HCT116 (cell line): Measurements from ENCODE around the gene CHCT1.

Experiments used
- EZH2 ChIP-seq: fragments of 200-600 bp; sonication (generic); IDR thresholded peaks from 2 replicates; pipeline ENCODE4 v1.6.1; 2017; ENCODE audit warnings: antibody characterized with exemption, mixed run types
- POLR2A ChIP-seq: IDR thresholded peaks from 2 replicates; pipeline ENCODE4 v1.7.0; 2011; ENCODE audit warnings: borderline replicate concordance; ENCODE audit not compliant: insufficient read depth, insufficient read length; ENCODE audit errors: extremely low read depth
- RAD21 ChIP-seq: IDR thresholded peaks from 2 replicates; pipeline ENCODE4 v1.6.1; 2012; ENCODE audit warnings: low read depth, mild to moderate bottlenecking
- SIN3A ChIP-seq: IDR thresholded peaks from 2 replicates; pipeline ENCODE4 v1.6.1; 2012; ENCODE audit warnings: low read depth
- TF ChIP-seq, protein P1 (sequence below), 3 experiments: fragments of 200-600 bp in 1 of 3; sonication (generic) in 1 of 3; IDR thresholded peaks in 2 of 3; conservative IDR thresholded peaks in 1 of 3; 2 replicates each; pipeline ENCODE4 v1.5.1; 2012 to 2017; ENCODE audit warnings: low read depth in 2 of 3, low read length in 2 of 3, antibody characterized with exemption in 1 of 3, borderline replicate concordance in 1 of 3, control low read depth in 1 of 3, mild to moderate bottlenecking in 1 of 3, mixed read lengths in 1 of 3, mixed run types in 1 of 3, moderate library complexity in 1 of 3; ENCODE audit not compliant: insufficient read depth in 1 of 3
- TF ChIP-seq, protein P2 (sequence below): IDR thresholded peaks from 2 replicates; pipeline ENCODE4 v1.6.1; 2012

DNA sequence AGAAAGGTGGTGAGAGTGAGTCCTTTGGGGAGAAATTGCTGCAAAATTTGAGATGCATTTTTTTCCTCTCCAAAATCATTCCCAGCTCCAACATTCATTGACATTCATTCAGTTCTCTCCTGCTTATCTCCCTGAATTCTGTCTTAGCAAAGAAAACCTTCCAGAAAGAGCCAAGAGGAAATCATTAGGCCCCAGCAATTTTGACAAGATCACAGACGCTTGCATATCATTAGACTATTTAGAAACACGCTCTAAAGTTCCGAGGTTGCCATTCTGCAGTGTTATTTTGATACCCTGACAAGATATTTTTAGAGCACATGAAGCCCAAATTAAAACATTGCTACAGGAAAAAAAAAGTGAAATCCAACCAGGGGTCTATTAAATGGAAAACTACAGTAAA, 9.6 kb upstream of the CHCT1 start:
- TF ChIP-seq POLR2A (no peak), EZH2 (no peak), RAD21 (no peak), SIN3A (no peak)
- TF ChIP-seq, protein P1, sequence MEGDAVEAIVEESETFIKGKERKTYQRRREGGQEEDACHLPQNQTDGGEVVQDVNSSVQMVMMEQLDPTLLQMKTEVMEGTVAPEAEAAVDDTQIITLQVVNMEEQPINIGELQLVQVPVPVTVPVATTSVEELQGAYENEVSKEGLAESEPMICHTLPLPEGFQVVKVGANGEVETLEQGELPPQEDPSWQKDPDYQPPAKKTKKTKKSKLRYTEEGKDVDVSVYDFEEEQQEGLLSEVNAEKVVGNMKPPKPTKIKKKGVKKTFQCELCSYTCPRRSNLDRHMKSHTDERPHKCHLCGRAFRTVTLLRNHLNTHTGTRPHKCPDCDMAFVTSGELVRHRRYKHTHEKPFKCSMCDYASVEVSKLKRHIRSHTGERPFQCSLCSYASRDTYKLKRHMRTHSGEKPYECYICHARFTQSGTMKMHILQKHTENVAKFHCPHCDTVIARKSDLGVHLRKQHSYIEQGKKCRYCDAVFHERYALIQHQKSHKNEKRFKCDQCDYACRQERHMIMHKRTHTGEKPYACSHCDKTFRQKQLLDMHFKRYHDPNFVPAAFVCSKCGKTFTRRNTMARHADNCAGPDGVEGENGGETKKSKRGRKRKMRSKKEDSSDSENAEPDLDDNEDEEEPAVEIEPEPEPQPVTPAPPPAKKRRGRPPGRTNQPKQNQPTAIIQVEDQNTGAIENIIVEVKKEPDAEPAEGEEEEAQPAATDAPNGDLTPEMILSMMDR (IDR thresholded peaks at IDR 0.05 in 2 of 3, conservative IDR thresholded peaks at IDR 0.05 in 1 of 3; ENCODE audit: borderline replicate concordance in 1 of 3, insufficient read depth in 1 of 3, low read depth in 2 of 3, low read length in 2 of 3) = no peak
- TF ChIP-seq, protein P2, sequence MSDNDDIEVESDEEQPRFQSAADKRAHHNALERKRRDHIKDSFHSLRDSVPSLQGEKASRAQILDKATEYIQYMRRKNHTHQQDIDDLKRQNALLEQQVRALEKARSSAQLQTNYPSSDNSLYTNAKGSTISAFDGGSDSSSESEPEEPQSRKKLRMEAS = no peak
